ENCODE measurements around the gene GREM1.

DNA sequence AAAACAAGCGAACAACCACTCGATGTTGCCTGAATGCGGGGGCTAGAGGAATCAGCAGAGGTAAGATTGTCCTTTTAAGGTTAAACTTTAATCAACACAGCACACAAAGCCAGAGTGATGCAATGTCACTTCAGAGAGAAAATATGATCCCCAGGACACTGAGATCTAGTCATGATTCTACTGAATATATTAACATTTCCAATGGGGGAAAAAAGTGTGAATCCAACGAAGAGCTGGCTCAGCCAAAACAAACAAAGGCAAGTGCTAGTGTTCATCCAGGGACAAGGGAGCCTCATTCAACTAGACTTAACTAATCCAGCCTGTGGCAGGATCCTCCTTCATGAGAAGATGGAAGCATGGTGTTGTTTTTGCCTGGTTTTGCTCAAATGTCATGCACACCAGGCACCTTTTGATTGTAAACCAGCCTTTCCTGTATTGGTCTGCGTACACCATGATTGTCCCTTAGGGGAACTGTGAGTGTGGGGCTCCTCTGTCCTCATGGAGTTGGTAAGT lies 40.5 kb upstream of the GREM1 start:
- TF ChIP-seq, protein P1, sequence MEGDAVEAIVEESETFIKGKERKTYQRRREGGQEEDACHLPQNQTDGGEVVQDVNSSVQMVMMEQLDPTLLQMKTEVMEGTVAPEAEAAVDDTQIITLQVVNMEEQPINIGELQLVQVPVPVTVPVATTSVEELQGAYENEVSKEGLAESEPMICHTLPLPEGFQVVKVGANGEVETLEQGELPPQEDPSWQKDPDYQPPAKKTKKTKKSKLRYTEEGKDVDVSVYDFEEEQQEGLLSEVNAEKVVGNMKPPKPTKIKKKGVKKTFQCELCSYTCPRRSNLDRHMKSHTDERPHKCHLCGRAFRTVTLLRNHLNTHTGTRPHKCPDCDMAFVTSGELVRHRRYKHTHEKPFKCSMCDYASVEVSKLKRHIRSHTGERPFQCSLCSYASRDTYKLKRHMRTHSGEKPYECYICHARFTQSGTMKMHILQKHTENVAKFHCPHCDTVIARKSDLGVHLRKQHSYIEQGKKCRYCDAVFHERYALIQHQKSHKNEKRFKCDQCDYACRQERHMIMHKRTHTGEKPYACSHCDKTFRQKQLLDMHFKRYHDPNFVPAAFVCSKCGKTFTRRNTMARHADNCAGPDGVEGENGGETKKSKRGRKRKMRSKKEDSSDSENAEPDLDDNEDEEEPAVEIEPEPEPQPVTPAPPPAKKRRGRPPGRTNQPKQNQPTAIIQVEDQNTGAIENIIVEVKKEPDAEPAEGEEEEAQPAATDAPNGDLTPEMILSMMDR (IDR thresholded peaks at IDR 0.05), result no peak
- no peak for TF ChIP-seq POLR2A (IDR thresholded peaks at IDR 0.05)
